ENCODE results near the gene JMJD4. TPM values are rescaled to one million over a fixed set of nuclear protein-coding genes. Genes with fewer than 3 reads are reported as not detected.

JMJD4 gene
- total RNA-seq, 1 experiment from 2014 or later, result 14.3 TPM

GRCh38 chr1:227726318-227726717 is 8.8 kb downstream of the JMJD4 start:
- Histone ChIP-seq H3K4me1 (ENCODE audit: control insufficient read depth in 1 of 2, insufficient read depth in 2 of 2, low read length in 2 of 2) (peaks cover 8 to 33% of the 10 kb centered on the region in 2 experiments), H3K9me2 (ENCODE audit: insufficient read depth) (no peaks in the 10 kb centered on the region), H3K27me3 (ENCODE audit: insufficient read depth, low read length) (no peaks in the 10 kb centered on the region), H3K9me3 (ENCODE audit: control insufficient read depth in 1 of 2, insufficient read depth in 1 of 2, low read depth in 1 of 2, low read length in 2 of 2) (peaks cover 4 to 6% of the 10 kb centered on the region in 2 experiments; a peak in 2 of 4 replicates), H3K79me2 (ENCODE audit: insufficient read depth, low read length) (no peaks in the 10 kb centered on the region), H3K9ac (ENCODE audit: low read length) (no peak overlapping the region), H3K36me3 (ENCODE audit: control insufficient read depth in 1 of 2, insufficient read depth in 2 of 2, low read length in 2 of 2) (no peaks in the 10 kb centered on the region; a peak in 1 of 4 replicates), H3K27ac (ENCODE audit: low read depth, low read length) (no peak overlapping the region), H2AFZ (ENCODE audit: low read depth, low read length, poor library complexity, severe bottlenecking) (no peak overlapping the region), H3K4me3 (replicated peaks in 1 of 2; ENCODE audit: low read depth in 1 of 2, low read length in 2 of 2) (no peak overlapping the region), H4K20me1 (ENCODE audit: insufficient read depth) (no peaks in the 10 kb centered on the region), H3K4me2 (ENCODE audit: low read length) (no peak overlapping the region)
- no TSS peak for BruUV-seq (replicated peaks)
- RAD21 ChIA-PET (ENCODE audit: low non-redundant PET in 1 of 2, low total read pairs in 2 of 2, uncharacterized antibody in 2 of 2, unreplicated experiment in 2 of 2), result no interaction called here
- CTCF ChIA-PET, result no interaction called here
- DNase-seq (ENCODE audit: low read depth, low spot score) (no peak), ATAC-seq (no peak)
- intact Hi-C loops (cut with micrococcal nuclease), result loop anchor here (5.0 kb wide), 2 partner anchors 164 to 244 kb away; partner anchors contain the start of gene ZNF678
- POLR2A ChIA-PET, result no interaction called here
- TF ChIP-seq ELF1 (IDR thresholded peaks at IDR 0.05; ENCODE audit: borderline replicate concordance, low read depth) (no peak), SP1 (IDR thresholded peaks at IDR 0.05; ENCODE audit: low read depth) (no peak), POLR2AphosphoS5 (IDR thresholded peaks at IDR 0.05; ENCODE audit: low read depth, low read length) (no peak), FOSL1 (IDR thresholded peaks at IDR 0.05; ENCODE audit: low read depth) (no peak), YY1 (IDR thresholded peaks at IDR 0.05; ENCODE audit: extremely low read depth, insufficient replicate concordance, low read depth, low read length) (no peak), ZBTB33 (IDR thresholded peaks at IDR 0.05; ENCODE audit: extremely low read depth, insufficient replicate concordance, low read length) (no peak), REST (IDR thresholded peaks at IDR 0.05; ENCODE audit: low read depth) (no peak), EZH2phosphoT487 (IDR thresholded peaks at IDR 0.05; ENCODE audit: borderline replicate concordance) (no peak), TCF7L2 (IDR thresholded peaks at IDR 0.05; ENCODE audit: borderline replicate concordance, extremely low read depth, insufficient read depth, insufficient read length) (no peak)
- TF ChIP-seq, protein P1, sequence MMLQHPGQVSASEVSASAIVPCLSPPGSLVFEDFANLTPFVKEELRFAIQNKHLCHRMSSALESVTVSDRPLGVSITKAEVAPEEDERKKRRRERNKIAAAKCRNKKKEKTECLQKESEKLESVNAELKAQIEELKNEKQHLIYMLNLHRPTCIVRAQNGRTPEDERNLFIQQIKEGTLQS (IDR thresholded peaks at IDR 0.05), result no peak
